HEK293 (cell line): Measurements from ENCODE around the gene ZNF688.
A peak's percentile ranks its signal among the peaks of the same experiment; 100 is the strongest.

ENCODE experiments used
- GFI1B ChIP-seq: fragments of 450-650 bp; formaldehyde crosslinking; IDR thresholded peaks from 2 replicates; pipeline ENCODE4 v1.5.1; 2016; ENCODE audit warnings: missing biosample characterization, missing genetic modification characterization
- KLF16 ChIP-seq: fragments of 450-650 bp; formaldehyde crosslinking; IDR thresholded peaks from 2 replicates; pipeline ENCODE4 v1.5.1; 2017; ENCODE audit warnings: missing biosample characterization, missing genetic modification characterization
- OSR2 ChIP-seq: fragments of 450-650 bp; formaldehyde crosslinking; IDR thresholded peaks from 2 replicates; pipeline ENCODE4 v1.5.1; 2016; ENCODE audit warnings: missing biosample characterization, missing genetic modification characterization
- SALL2 ChIP-seq: fragments of 450-650 bp; formaldehyde crosslinking; IDR thresholded peaks from 2 replicates; pipeline ENCODE4 v1.5.0; 2017; ENCODE audit warnings: missing biosample characterization, mild to moderate bottlenecking, missing genetic modification characterization, borderline replicate concordance
- SCRT1 ChIP-seq: fragments of 450-650 bp; formaldehyde crosslinking; IDR thresholded peaks from 2 replicates; pipeline ENCODE4 v1.5.1; 2016; ENCODE audit warnings: missing biosample characterization, missing genetic modification characterization, borderline replicate concordance
- YY2 ChIP-seq: fragments of 450-650 bp; formaldehyde crosslinking; IDR thresholded peaks from 2 replicates; pipeline ENCODE4 v1.5.1; 2016; ENCODE audit warnings: missing biosample characterization, missing genetic modification characterization
- ZBTB1 ChIP-seq: fragments of 450-650 bp; formaldehyde crosslinking; IDR thresholded peaks from 2 replicates; pipeline ENCODE4 v1.5.1; 2016; ENCODE audit warnings: missing biosample characterization, missing genetic modification characterization
- ZEB2 ChIP-seq: fragments of 450-650 bp; formaldehyde crosslinking; IDR thresholded peaks from 2 replicates; pipeline ENCODE4 v1.5.1; 2016; ENCODE audit warnings: missing biosample characterization, missing genetic modification characterization
- ZFP69B ChIP-seq: fragments of 450-650 bp; formaldehyde crosslinking; IDR thresholded peaks from 2 replicates; pipeline ENCODE4 v1.5.1; 2016; ENCODE audit warnings: missing biosample characterization, missing genetic modification characterization
- ZNF19 ChIP-seq: fragments of 450-650 bp; formaldehyde crosslinking; IDR thresholded peaks from 2 replicates; pipeline ENCODE4; 2016; ENCODE audit warnings: missing biosample characterization, missing genetic modification characterization, low read depth
- ZNF211 ChIP-seq: fragments of 450-650 bp; formaldehyde crosslinking; IDR thresholded peaks from 2 replicates; pipeline ENCODE4 v1.5.1; 2016; ENCODE audit warnings: low read depth, missing biosample characterization, missing genetic modification characterization
- ZNF221 ChIP-seq: fragments of 450-650 bp; formaldehyde crosslinking; IDR thresholded peaks from 2 replicates; pipeline ENCODE4 v1.5.1; 2017; ENCODE audit warnings: missing biosample characterization, missing genetic modification characterization, borderline replicate concordance
- ZNF248 ChIP-seq: fragments of 450-650 bp; formaldehyde crosslinking; IDR thresholded peaks from 2 replicates; pipeline ENCODE4 v1.5.1; 2017; ENCODE audit warnings: missing biosample characterization, missing genetic modification characterization
- ZNF341 ChIP-seq: fragments of 450-650 bp; formaldehyde crosslinking; IDR thresholded peaks from 2 replicates; pipeline ENCODE4; 2016; ENCODE audit warnings: low read depth, missing biosample characterization, missing genetic modification characterization
- ZNF501 ChIP-seq: fragments of 450-650 bp; formaldehyde crosslinking; IDR thresholded peaks from 2 replicates; pipeline ENCODE4 v1.5.1; 2016; ENCODE audit warnings: missing biosample characterization, missing genetic modification characterization
- ZNF549 ChIP-seq: fragments of 450-650 bp; IDR thresholded peaks from 2 replicates; pipeline ENCODE4 v1.5.1; 2018; ENCODE audit warnings: missing biosample characterization, missing genetic modification characterization, mild to moderate bottlenecking, inconsistent platforms, moderate library complexity
- ZNF555 ChIP-seq: fragments of 450-650 bp; formaldehyde crosslinking; conservative IDR thresholded peaks from 2 replicates; pipeline ENCODE4 v1.5.1; 2017; ENCODE audit warnings: missing biosample characterization, mild to moderate bottlenecking, missing genetic modification characterization, inconsistent platforms
- ZNF561 ChIP-seq: fragments of 450-650 bp; IDR thresholded peaks from 2 replicates; pipeline ENCODE4 v1.5.1; 2018; ENCODE audit warnings: missing biosample characterization, missing genetic modification characterization, borderline replicate concordance
- ZNF624 ChIP-seq: fragments of 450-650 bp; formaldehyde crosslinking; IDR thresholded peaks from 2 replicates; pipeline ENCODE4 v1.5.1; 2017; ENCODE audit warnings: missing biosample characterization, missing genetic modification characterization
- ZNF660 ChIP-seq: fragments of 450-650 bp; IDR thresholded peaks from 2 replicates; pipeline ENCODE4 v1.5.1; 2018; ENCODE audit warnings: missing biosample characterization, mild to moderate bottlenecking, missing genetic modification characterization
- ZNF707 ChIP-seq: fragments of 450-650 bp; formaldehyde crosslinking; IDR thresholded peaks from 2 replicates; pipeline ENCODE4 v1.5.1; 2016; ENCODE audit warnings: missing biosample characterization, missing genetic modification characterization
- TF ChIP-seq, protein P1 (sequence below): fragments of 450-650 bp; formaldehyde crosslinking; IDR thresholded peaks from 2 replicates; pipeline ENCODE4 v1.5.1; 2016; ENCODE audit warnings: missing biosample characterization, missing genetic modification characterization
- TF ChIP-seq, protein P2 (sequence below): fragments of 450-650 bp; formaldehyde crosslinking; conservative IDR thresholded peaks from 2 replicates; pipeline ENCODE4 v1.5.1; 2016; ENCODE audit warnings: low read depth, missing biosample characterization, missing genetic modification characterization
- TF ChIP-seq, protein P3 (sequence below): fragments of 450-650 bp; formaldehyde crosslinking; IDR thresholded peaks from 2 replicates; pipeline ENCODE4 v1.5.1; 2016; ENCODE audit warnings: missing biosample characterization, missing genetic modification characterization, low read depth
- TF ChIP-seq, protein P4 (sequence below): fragments of 450-650 bp; formaldehyde crosslinking; IDR thresholded peaks from 2 replicates; pipeline ENCODE4 v1.5.1; 2016; ENCODE audit warnings: missing biosample characterization, missing genetic modification characterization
- TF ChIP-seq, protein P5 (sequence below): fragments of 450-650 bp; formaldehyde crosslinking; IDR thresholded peaks from 2 replicates; pipeline ENCODE4 v1.5.1; 2016; ENCODE audit warnings: missing biosample characterization, missing genetic modification characterization
- TF ChIP-seq, protein P6 (sequence below): fragments of 450-650 bp; formaldehyde crosslinking; IDR thresholded peaks from 2 replicates; pipeline ENCODE4 v1.5.1; 2016; ENCODE audit warnings: missing biosample characterization, missing genetic modification characterization

Gene ZNF688

DNA sequence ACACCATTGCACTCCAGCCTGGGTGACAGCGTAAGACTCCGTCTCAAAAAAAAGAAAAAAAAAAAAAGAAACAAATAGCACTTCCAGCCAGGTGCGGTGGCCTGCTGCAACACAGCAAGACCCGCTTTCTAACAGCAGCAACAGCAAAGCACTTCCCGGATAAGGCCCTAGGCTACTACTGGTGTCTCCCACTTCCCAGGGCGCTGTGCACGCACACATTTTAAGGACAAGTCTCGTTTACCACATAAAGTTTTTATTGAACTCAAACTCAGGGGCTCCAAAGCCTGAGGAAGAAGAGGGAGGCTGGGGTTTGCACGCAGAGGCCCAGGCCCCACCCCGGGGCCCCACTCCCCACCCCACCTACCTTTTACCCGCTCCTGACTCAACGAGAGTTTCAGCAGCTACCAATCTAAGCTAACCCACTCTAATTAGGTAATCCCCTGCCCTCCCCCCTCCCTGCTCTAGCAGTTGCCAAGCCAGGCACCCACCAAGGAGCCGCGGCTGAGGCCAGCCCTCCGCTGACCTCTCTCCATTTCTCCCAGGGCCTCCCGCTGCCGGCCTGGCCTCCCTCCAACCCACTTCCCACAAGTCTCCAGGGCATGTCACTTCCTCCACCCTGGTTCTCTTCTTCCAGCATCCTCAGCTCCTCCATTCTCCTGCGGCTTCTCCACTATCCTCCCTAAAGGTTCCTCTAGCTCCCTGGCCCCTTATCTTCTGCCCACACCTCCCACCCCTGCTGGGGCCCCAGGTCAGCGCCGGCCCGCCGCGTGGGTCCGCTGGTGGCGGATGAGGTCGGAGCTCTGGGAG is 47.5 kb downstream of the ZNF688 start (continued):
- TF ChIP-seq, protein P1, sequence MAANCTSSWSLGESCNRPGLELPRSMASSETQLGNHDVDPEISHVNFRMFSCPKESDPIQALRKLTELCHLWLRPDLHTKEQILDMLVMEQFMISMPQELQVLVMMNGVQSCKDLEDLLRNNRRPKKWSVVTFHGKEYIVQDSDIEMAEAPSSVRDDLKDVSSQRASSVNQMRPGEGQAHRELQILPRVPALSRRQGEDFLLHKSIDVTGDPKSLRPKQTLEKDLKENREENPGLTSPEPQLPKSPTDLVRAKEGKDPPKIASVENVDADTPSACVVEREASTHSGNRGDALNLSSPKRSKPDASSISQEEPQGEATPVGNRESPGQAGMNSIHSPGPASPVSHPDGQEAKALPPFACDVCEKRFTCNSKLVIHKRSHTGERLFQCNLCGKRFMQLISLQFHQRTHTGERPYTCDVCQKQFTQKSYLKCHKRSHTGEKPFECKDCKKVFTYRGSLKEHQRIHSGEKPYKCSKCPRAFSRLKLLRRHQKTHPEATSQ (tag by site-specific recombination) = no peak
- TF ChIP-seq ZNF248 (no peak), ZNF549 (no peak), SALL2 (tag by site-specific recombination) (no peak), ZNF660 (no peak), ZNF707 (no peak), ZNF211 (tag by site-specific recombination) (no peak), ZBTB1 (no peak), ZNF561 (tag by site-specific recombination) (no peak), ZFP69B (tag by site-specific recombination) (no peak), OSR2 (tag by site-specific recombination) (peak; percentile 47), ZNF19 (tag by site-specific recombination) (no peak), YY2 (no peak), ZNF221 (tag by site-specific recombination) (no peak), ZNF624 (tag by site-specific recombination) (no peak), GFI1B (no peak), KLF16 (tag by site-specific recombination) (no peak), ZEB2 (tag by site-specific recombination) (0 out of 2 replicates have a peak, but pooled peaks have one; percentile 49), ZNF555 (tag by site-specific recombination) (no peak), ZNF501 (no peak), ZNF341 (tag by site-specific recombination) (0 out of 2 replicates have a peak, but pooled peaks have one; percentile 8), SCRT1 (tag by site-specific recombination) (no peak)
- TF ChIP-seq, protein P2, sequence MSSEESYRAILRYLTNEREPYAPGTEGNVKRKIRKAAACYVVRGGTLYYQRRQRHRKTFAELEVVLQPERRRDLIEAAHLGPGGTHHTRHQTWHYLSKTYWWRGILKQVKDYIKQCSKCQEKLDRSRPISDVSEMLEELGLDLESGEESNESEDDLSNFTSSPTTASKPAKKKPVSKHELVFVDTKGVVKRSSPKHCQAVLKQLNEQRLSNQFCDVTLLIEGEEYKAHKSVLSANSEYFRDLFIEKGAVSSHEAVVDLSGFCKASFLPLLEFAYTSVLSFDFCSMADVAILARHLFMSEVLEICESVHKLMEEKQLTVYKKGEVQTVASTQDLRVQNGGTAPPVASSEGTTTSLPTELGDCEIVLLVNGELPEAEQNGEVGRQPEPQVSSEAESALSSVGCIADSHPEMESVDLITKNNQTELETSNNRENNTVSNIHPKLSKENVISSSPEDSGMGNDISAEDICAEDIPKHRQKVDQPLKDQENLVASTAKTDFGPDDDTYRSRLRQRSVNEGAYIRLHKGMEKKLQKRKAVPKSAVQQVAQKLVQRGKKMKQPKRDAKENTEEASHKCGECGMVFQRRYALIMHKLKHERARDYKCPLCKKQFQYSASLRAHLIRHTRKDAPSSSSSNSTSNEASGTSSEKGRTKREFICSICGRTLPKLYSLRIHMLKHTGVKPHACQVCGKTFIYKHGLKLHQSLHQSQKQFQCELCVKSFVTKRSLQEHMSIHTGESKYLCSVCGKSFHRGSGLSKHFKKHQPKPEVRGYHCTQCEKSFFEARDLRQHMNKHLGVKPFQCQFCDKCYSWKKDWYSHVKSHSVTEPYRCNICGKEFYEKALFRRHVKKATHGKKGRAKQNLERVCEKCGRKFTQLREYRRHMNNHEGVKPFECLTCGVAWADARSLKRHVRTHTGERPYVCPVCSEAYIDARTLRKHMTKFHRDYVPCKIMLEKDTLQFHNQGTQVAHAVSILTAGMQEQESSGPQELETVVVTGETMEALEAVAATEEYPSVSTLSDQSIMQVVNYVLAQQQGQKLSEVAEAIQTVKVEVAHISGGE = no peak
- TF ChIP-seq, protein P3, sequence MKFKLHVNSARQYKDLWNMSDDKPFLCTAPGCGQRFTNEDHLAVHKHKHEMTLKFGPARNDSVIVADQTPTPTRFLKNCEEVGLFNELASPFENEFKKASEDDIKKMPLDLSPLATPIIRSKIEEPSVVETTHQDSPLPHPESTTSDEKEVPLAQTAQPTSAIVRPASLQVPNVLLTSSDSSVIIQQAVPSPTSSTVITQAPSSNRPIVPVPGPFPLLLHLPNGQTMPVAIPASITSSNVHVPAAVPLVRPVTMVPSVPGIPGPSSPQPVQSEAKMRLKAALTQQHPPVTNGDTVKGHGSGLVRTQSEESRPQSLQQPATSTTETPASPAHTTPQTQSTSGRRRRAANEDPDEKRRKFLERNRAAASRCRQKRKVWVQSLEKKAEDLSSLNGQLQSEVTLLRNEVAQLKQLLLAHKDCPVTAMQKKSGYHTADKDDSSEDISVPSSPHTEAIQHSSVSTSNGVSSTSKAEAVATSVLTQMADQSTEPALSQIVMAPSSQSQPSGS (tag by site-specific recombination) = no peak
- TF ChIP-seq, protein P4, sequence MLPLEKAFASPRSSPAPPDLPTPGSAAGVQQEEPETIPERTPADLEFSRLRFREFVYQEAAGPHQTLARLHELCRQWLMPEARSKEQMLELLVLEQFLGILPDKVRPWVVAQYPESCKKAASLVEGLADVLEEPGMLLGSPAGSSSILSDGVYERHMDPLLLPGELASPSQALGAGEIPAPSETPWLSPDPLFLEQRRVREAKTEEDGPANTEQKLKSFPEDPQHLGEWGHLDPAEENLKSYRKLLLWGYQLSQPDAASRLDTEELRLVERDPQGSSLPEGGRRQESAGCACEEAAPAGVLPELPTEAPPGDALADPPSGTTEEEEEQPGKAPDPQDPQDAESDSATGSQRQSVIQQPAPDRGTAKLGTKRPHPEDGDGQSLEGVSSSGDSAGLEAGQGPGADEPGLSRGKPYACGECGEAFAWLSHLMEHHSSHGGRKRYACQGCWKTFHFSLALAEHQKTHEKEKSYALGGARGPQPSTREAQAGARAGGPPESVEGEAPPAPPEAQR (tag by site-specific recombination) = no peak
- TF ChIP-seq, protein P5, sequence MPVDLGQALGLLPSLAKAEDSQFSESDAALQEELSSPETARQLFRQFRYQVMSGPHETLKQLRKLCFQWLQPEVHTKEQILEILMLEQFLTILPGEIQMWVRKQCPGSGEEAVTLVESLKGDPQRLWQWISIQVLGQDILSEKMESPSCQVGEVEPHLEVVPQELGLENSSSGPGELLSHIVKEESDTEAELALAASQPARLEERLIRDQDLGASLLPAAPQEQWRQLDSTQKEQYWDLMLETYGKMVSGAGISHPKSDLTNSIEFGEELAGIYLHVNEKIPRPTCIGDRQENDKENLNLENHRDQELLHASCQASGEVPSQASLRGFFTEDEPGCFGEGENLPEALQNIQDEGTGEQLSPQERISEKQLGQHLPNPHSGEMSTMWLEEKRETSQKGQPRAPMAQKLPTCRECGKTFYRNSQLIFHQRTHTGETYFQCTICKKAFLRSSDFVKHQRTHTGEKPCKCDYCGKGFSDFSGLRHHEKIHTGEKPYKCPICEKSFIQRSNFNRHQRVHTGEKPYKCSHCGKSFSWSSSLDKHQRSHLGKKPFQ = no peak
- TF ChIP-seq, protein P6, sequence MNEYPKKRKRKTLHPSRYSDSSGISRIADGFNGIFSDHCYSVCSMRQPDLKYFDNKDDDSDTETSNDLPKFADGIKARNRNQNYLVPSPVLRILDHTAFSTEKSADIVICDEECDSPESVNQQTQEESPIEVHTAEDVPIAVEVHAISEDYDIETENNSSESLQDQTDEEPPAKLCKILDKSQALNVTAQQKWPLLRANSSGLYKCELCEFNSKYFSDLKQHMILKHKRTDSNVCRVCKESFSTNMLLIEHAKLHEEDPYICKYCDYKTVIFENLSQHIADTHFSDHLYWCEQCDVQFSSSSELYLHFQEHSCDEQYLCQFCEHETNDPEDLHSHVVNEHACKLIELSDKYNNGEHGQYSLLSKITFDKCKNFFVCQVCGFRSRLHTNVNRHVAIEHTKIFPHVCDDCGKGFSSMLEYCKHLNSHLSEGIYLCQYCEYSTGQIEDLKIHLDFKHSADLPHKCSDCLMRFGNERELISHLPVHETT (tag by site-specific recombination) = no peak
